ENCODE measurements around the gene GAB2.

The GAB2 gene

DNA sequence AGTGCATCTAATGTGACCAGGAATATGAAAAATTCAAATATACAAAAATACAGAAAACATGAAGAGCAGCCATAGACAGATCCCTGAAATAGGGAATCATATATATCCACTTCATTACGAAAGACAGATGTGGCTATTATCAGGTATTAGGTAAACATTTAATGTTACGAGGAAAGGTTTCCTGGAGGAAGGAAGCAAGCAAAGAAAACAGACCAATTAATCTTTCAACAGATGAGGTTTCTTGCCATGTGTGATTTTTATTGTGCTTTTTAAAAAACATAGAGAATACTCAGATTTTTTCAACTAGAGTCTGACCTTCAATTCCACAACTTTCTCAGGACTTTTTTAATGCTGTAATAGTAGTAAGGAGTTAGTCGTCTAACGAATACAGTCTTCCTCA lies 24.3 kb upstream of the GAB2 start:
- no peaks in the 10 kb centered on the region for H3K27me3 ChIP-seq (ENCODE audit: insufficient read depth, insufficient read length)
- TF ChIP-seq YY1 (IDR thresholded peaks at IDR 0.05; ENCODE audit: insufficient read depth, insufficient read length), result no peak
- no peak for DNase-seq (ENCODE audit: low read depth, low spot score)

DNA sequence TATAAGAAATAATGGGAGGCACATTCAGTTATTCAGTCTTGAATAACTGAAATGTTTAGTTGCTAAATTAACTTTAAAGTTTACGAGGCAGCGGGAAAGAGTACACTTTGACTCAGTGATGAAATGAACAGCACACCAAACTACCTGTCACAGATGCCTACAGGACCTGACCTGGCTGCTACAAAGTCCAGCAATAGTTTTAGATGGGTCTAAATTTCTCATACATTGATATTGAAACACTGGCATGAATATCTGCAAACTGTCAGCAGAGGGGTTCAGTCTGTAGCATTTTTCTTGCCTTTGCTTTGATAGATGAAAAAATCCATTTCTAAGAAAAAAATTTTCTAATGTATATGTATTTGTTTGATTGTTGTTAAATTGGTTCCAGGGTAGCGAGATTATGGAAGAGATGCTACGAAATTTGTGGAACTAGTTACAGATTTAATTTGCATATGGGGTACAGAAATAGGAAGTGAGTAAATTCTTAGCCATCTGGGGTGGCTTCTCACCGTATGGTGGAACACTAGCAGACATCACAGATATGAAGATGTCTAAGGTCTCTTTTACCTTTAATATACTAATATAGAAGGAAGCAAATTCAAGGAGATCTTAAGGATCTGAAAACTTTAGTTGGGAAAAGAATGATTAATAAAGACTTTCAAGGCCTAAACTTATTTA lies 20.8 kb upstream of the GAB2 start:
- H3K4me1 ChIP-seq (ENCODE audit: insufficient read depth, insufficient read length), result no peaks in the 10 kb centered on the region
- H3K27me3 ChIP-seq (ENCODE audit: insufficient read depth, insufficient read length), result no peaks in the 10 kb centered on the region
- H3K9me3 ChIP-seq (ENCODE audit: insufficient read depth, low read length), result no peaks in the 10 kb centered on the region
- DNase-seq (ENCODE audit: low read depth, low spot score), result no peak
- no peak for TF ChIP-seq ZNF274 (IDR thresholded peaks at IDR 0.05; ENCODE audit: low read depth, low read length)
- TF ChIP-seq SUZ12 (IDR thresholded peaks at IDR 0.05; ENCODE audit: extremely low read depth, insufficient read depth, insufficient read length), result no peak
- no peak for TF ChIP-seq YY1 (IDR thresholded peaks at IDR 0.05; ENCODE audit: insufficient read depth, insufficient read length)
- no peak overlapping the region for H3K4me3 ChIP-seq (ENCODE audit: insufficient read length, low read depth)
- peaks cover 6% of the 10 kb centered on the region for H3K36me3 ChIP-seq (ENCODE audit: insufficient read depth, insufficient read length, low read length)
- H3K9ac ChIP-seq (ENCODE audit: insufficient read length, low read depth), result no peak overlapping the region

More for the DNA sequence above, 24.3 kb upstream of the GAB2 start:
- Histone ChIP-seq H3K4me3 (ENCODE audit: insufficient read length, low read depth) (no peak overlapping the region), H3K9ac (ENCODE audit: insufficient read length, low read depth) (no peak overlapping the region), H3K36me3 (ENCODE audit: insufficient read depth, insufficient read length, low read length) (peaks cover 10% of the 10 kb centered on the region), H3K9me3 (ENCODE audit: insufficient read depth, low read length) (no peaks in the 10 kb centered on the region), H3K4me1 (ENCODE audit: insufficient read depth, insufficient read length) (no peaks in the 10 kb centered on the region)

DNA sequence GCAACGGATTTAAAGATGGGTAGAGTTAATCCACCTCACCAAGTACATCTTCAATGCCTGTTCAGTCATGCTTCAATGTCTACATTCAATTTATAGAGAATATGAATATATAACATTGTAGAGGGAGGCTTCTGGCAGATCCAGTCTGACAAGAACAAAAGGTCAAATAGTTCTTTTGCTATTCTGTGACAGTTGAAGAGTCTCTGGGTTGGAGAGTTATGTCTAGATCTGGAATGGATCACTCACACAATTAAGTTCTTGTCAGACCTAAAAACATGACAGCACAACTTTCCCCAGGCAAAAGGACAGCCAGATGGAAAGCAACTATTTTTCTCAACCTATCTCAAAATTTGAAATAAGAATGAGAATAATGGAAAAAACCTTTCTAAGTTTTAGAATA lies 15.3 kb upstream of the GAB2 start:
- TF ChIP-seq SUZ12 (IDR thresholded peaks at IDR 0.05; ENCODE audit: extremely low read depth, insufficient read depth, insufficient read length) (no peak), ZNF274 (IDR thresholded peaks at IDR 0.05; ENCODE audit: low read depth, low read length) (no peak), YY1 (IDR thresholded peaks at IDR 0.05; ENCODE audit: insufficient read depth, insufficient read length) (no peak)
- DNase-seq (ENCODE audit: low read depth, low spot score), result no peak
- H3K27me3 ChIP-seq (ENCODE audit: insufficient read depth, insufficient read length), result no peaks in the 10 kb centered on the region
- no peak overlapping the region for H3K4me3 ChIP-seq (ENCODE audit: insufficient read length, low read depth)
- no peaks in the 10 kb centered on the region for H3K36me3 ChIP-seq (ENCODE audit: insufficient read depth, insufficient read length, low read length)
- no peaks in the 10 kb centered on the region for H3K4me1 ChIP-seq (ENCODE audit: insufficient read depth, insufficient read length)
- H3K9me3 ChIP-seq (ENCODE audit: insufficient read depth, low read length), result no peaks in the 10 kb centered on the region
- no peak overlapping the region for H3K9ac ChIP-seq (ENCODE audit: insufficient read length, low read depth)

DNA sequence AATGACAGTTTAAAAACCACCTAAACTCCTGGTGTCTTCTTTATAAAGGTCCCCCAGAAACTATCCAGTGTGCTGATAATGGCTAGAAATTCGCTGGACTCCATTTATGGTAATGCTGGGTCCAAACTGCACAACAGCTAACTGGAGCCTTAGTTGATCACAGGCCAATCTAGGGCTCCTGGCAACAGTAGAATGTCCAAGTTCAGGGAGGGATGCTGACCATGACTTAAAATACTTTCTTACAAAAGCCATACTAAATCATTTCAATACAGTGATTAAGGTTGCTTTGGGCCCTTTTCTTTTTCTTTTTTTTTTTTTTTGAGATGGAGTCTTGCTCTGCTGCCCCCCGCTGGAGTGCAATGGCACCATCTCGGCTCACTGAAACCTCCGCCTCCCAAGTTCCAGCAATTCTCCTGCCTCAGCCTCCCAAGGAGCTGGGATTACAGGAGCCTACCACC lies 14.5 kb upstream of the GAB2 start:
- Histone ChIP-seq H3K9ac (ENCODE audit: insufficient read length, low read depth) (no peak overlapping the region), H3K4me1 (ENCODE audit: insufficient read depth, insufficient read length) (no peaks in the 10 kb centered on the region), H3K27me3 (ENCODE audit: insufficient read depth, insufficient read length) (no peaks in the 10 kb centered on the region), H3K36me3 (ENCODE audit: insufficient read depth, insufficient read length, low read length) (no peaks in the 10 kb centered on the region), H3K9me3 (ENCODE audit: insufficient read depth, low read length) (no peaks in the 10 kb centered on the region), H3K4me3 (ENCODE audit: insufficient read length, low read depth) (no peak overlapping the region)
- DNase-seq (ENCODE audit: low read depth, low spot score), result no peak
- no peak for TF ChIP-seq YY1 (IDR thresholded peaks at IDR 0.05; ENCODE audit: insufficient read depth, insufficient read length)
- TF ChIP-seq ZNF274 (IDR thresholded peaks at IDR 0.05; ENCODE audit: low read depth, low read length), result no peak
- no peak for TF ChIP-seq SUZ12 (IDR thresholded peaks at IDR 0.05; ENCODE audit: extremely low read depth, insufficient read depth, insufficient read length)

DNA sequence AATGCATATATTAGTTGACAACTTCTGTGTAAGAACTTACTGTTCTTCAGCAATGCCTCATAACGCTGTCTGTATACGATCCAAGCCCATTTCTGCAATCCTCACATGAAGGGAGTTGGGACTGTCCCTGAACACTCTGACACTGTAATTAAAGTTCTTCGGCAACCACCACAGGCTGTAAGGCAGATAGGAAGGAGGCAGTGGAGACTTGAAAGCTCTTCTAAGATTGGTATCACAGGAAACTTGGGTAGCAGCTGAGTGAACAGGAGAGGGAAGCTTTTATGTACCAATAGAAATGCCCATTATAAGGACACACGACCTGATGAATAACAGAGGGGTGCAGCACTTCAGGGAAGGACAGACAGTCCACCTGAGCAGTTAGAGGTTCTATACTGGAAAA lies 12.0 kb upstream of the GAB2 start:
- H3K27me3 ChIP-seq (ENCODE audit: insufficient read depth, insufficient read length), result no peaks in the 10 kb centered on the region
- TF ChIP-seq YY1 (IDR thresholded peaks at IDR 0.05; ENCODE audit: insufficient read depth, insufficient read length) (no peak), SUZ12 (IDR thresholded peaks at IDR 0.05; ENCODE audit: extremely low read depth, insufficient read depth, insufficient read length) (no peak), ZNF274 (IDR thresholded peaks at IDR 0.05; ENCODE audit: low read depth, low read length) (no peak)
- no peaks in the 10 kb centered on the region for H3K9me3 ChIP-seq (ENCODE audit: insufficient read depth, low read length)
- no peak overlapping the region for H3K4me3 ChIP-seq (ENCODE audit: insufficient read length, low read depth)
- H3K36me3 ChIP-seq (ENCODE audit: insufficient read depth, insufficient read length, low read length), result no peaks in the 10 kb centered on the region
- no peaks in the 10 kb centered on the region for H3K4me1 ChIP-seq (ENCODE audit: insufficient read depth, insufficient read length)
- no peak for DNase-seq (ENCODE audit: low read depth, low spot score)
- H3K9ac ChIP-seq (ENCODE audit: insufficient read length, low read depth), result no peak overlapping the region

DNA sequence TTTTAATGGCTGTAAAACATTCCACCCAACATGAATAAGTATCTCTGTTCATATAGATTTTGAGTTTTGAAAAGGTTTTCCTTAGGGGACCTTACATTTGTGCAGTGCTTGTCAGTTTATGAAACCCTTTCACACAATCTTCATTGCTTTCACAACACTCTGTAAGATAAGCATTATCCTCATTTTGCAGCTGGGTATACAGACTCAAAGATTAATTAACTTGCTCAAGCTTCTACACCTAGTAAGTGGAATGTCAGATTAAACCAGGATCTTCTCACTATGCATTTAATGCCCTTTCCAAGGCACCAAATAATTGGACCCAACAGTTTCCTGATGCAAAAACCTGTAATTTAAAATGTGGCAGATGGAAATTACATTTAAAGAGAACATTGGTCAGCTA lies 11.6 kb upstream of the GAB2 start:
- Histone ChIP-seq H3K9ac (ENCODE audit: insufficient read length, low read depth) (no peak overlapping the region), H3K27me3 (ENCODE audit: insufficient read depth, insufficient read length) (no peaks in the 10 kb centered on the region), H3K9me3 (ENCODE audit: insufficient read depth, low read length) (no peaks in the 10 kb centered on the region), H3K4me1 (ENCODE audit: insufficient read depth, insufficient read length) (no peaks in the 10 kb centered on the region), H3K4me3 (ENCODE audit: insufficient read length, low read depth) (no peak overlapping the region), H3K36me3 (ENCODE audit: insufficient read depth, insufficient read length, low read length) (no peaks in the 10 kb centered on the region)
- no peak for TF ChIP-seq SUZ12 (IDR thresholded peaks at IDR 0.05; ENCODE audit: extremely low read depth, insufficient read depth, insufficient read length)
- TF ChIP-seq YY1 (IDR thresholded peaks at IDR 0.05; ENCODE audit: insufficient read depth, insufficient read length), result no peak
- TF ChIP-seq ZNF274 (IDR thresholded peaks at IDR 0.05; ENCODE audit: low read depth, low read length), result no peak
- DNase-seq (ENCODE audit: low read depth, low spot score), result no peak

DNA sequence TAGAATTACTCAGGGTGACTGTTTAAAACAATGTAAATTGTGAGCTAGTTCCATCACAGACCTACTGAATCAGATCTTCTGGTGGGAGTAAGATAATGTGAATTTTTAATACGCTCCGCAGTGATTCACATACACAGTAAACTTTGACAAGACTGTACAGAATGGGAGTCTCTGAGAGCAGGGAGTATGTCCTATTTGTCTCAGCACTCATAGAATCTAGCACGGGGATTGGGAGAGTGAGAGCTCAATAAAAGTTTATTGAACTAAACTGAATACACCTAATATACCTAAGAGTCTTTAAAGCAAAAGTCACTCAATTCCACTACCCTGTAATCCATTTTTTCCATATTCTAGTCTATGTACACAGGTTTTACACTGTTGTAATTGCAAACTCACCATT lies 11.2 kb upstream of the GAB2 start:
- H3K9me3 ChIP-seq (ENCODE audit: insufficient read depth, low read length), result no peaks in the 10 kb centered on the region
- no peaks in the 10 kb centered on the region for H3K27me3 ChIP-seq (ENCODE audit: insufficient read depth, insufficient read length)
- H3K4me1 ChIP-seq (ENCODE audit: insufficient read depth, insufficient read length), result no peaks in the 10 kb centered on the region
- H3K36me3 ChIP-seq (ENCODE audit: insufficient read depth, insufficient read length, low read length), result no peaks in the 10 kb centered on the region
- no peak overlapping the region for H3K4me3 ChIP-seq (ENCODE audit: insufficient read length, low read depth)
- no peak for DNase-seq (ENCODE audit: low read depth, low spot score)
- TF ChIP-seq ZNF274 (IDR thresholded peaks at IDR 0.05; ENCODE audit: low read depth, low read length) (no peak), YY1 (IDR thresholded peaks at IDR 0.05; ENCODE audit: insufficient read depth, insufficient read length) (no peak), SUZ12 (IDR thresholded peaks at IDR 0.05; ENCODE audit: extremely low read depth, insufficient read depth, insufficient read length) (no peak)
- no peak overlapping the region for H3K9ac ChIP-seq (ENCODE audit: insufficient read length, low read depth)

Measured in NT2/D1 (cell line).